Measurements from ENCODE around the gene DYNLT5. TPM values are rescaled to one million over a fixed set of nuclear protein-coding genes. Genes with fewer than 3 reads are reported as not detected.

The DYNLT5 gene
- total RNA-seq, 1 experiment from 2014 or later = 0.83 TPM

DNA sequence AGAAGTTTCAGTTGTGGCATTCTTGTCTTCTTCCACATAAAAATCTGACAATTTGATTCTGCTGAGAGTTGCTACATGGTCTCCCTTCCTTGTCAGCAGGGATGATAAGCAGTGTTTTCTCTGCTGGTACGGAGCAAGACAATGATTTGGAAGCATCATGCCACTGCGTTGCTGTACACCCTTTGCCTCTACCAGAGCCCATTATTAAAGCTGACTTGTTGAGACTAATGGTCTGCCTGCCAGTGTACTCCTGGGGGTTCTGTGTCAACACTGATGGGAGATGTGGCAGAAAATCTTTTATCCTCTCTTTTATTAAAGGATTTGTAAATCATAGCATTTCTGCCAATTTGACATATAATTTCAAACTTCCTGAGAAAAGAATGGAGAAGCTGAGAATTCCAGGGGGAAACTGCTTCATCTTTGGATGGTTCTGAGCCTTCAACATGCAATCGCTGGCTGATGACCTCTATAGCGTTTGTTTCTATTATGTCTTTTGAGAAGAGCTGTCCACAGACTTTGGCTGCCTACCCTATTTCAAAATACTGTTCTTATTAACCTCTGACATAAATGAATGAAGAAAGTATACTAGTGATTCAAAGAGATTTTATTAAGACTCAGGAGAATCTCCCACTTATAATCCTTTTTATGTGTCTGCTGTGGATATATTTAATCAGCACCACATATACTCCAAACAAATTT, 47.9 kb upstream of the DYNLT5 start:
- H3K4me1 ChIP-seq (ENCODE audit: insufficient read depth, low read length) = no peaks in the 10 kb centered on the region
- no peak overlapping the region for H4K8ac ChIP-seq (replicated peaks; ENCODE audit: insufficient read length, low read depth, low read length)
- no peaks in the 10 kb centered on the region for H3K9me3 Mint-ChIP-seq
- no peak overlapping the region for H2AK5ac ChIP-seq (ENCODE audit: insufficient read length, low read length)
- H3K4ac ChIP-seq (ENCODE audit: low read depth, low read length) = no peak overlapping the region
- no peak overlapping the region for H2BK15ac ChIP-seq (ENCODE audit: low read depth, low read length)
- no peak overlapping the region for H3K14ac ChIP-seq (ENCODE audit: insufficient read depth, low read length)
- no peak overlapping the region for H2BK120ac ChIP-seq (ENCODE audit: low read depth, low read length, poor library complexity, severe bottlenecking)
- no peak overlapping the region for H4K91ac ChIP-seq (ENCODE audit: insufficient read length, low read depth, low read length)
- H3K9ac ChIP-seq (ENCODE audit: extremely low read depth, insufficient read length, low read length) = no peak overlapping the region
- no peak overlapping the region for H3K27ac ChIP-seq (ENCODE audit: insufficient read length, low read depth, low read length)
- H3K18ac ChIP-seq (ENCODE audit: insufficient read length, low read depth, low read length) = no peak overlapping the region
- no peak overlapping the region for H3K23ac ChIP-seq (ENCODE audit: insufficient read length, low read depth, low read length)
- H3K9me3 ChIP-seq (ENCODE audit: control insufficient read depth, low read depth, low read length) = no peaks in the 10 kb centered on the region
- H3K27me3 ChIP-seq (ENCODE audit: insufficient read depth, low read length) = no peaks in the 10 kb centered on the region
- H3K56ac ChIP-seq (ENCODE audit: insufficient read length, low read depth, low read length) = no peak overlapping the region
- H3K27me3 Mint-ChIP-seq (ENCODE audit: low read depth) = no peaks in the 10 kb centered on the region
- H3K4me2 ChIP-seq (ENCODE audit: insufficient read depth, insufficient read length, low read length) = no peak overlapping the region
- H3T11ph ChIP-seq (ENCODE audit: low read length) = no peak overlapping the region
- H2AFZ ChIP-seq (ENCODE audit: low read length) = no peak overlapping the region
- no peaks in the 10 kb centered on the region for H3K79me1 ChIP-seq (ENCODE audit: insufficient read depth, low read depth, low read length, poor library complexity, severe bottlenecking)
- no peak overlapping the region for H2BK5ac ChIP-seq (ENCODE audit: insufficient read length, low read length)
- H3K27ac Mint-ChIP-seq = no peak overlapping the region
- H3K79me2 ChIP-seq (ENCODE audit: insufficient read depth, low read length) = no peaks in the 10 kb centered on the region
- TF ChIP-seq, protein P1, sequence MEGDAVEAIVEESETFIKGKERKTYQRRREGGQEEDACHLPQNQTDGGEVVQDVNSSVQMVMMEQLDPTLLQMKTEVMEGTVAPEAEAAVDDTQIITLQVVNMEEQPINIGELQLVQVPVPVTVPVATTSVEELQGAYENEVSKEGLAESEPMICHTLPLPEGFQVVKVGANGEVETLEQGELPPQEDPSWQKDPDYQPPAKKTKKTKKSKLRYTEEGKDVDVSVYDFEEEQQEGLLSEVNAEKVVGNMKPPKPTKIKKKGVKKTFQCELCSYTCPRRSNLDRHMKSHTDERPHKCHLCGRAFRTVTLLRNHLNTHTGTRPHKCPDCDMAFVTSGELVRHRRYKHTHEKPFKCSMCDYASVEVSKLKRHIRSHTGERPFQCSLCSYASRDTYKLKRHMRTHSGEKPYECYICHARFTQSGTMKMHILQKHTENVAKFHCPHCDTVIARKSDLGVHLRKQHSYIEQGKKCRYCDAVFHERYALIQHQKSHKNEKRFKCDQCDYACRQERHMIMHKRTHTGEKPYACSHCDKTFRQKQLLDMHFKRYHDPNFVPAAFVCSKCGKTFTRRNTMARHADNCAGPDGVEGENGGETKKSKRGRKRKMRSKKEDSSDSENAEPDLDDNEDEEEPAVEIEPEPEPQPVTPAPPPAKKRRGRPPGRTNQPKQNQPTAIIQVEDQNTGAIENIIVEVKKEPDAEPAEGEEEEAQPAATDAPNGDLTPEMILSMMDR (conservative IDR thresholded peaks at IDR 0.05) = no peak
- H2BK20ac ChIP-seq (ENCODE audit: low read depth, low read length, poor library complexity, severe bottlenecking) = no peak overlapping the region
- no peaks in the 10 kb centered on the region for H3K36me3 Mint-ChIP-seq (ENCODE audit: insufficient read depth in 1 of 3, low read depth in 3 of 3)
- H3K4me1 Mint-ChIP-seq = peaks cover 0 to 3% of the 10 kb centered on the region in 2 experiments; a peak in 1 of 4 replicates
- no peak overlapping the region for H3K4me3 Mint-ChIP-seq
- WGBS (ENCODE audit: extremely low coverage, insufficient read length, low lambda C conversion rate) = no CpG with 5 or more reads among the region's 4 CpGs
- no peaks in the 10 kb centered on the region for H4K20me1 ChIP-seq (ENCODE audit: control insufficient read depth, insufficient read depth, insufficient read length)
- H4K5ac ChIP-seq (ENCODE audit: insufficient read length, low read depth, low read length) = no peak overlapping the region
- no peak for DNase-seq
- H2BK12ac ChIP-seq (ENCODE audit: insufficient read length, low read depth, low read length) = no peak overlapping the region
- H3K23me2 ChIP-seq (ENCODE audit: insufficient read length, low read depth, low read length, poor library complexity, severe bottlenecking) = no peaks in the 10 kb centered on the region
